Mesodermal cell (in vitro differentiated cells): ENCODE results near the gene E4F1.
"Not testable (repeated sequence)": the region's sequence is repeated elsewhere in the genome, so short reads cannot be mapped to it uniquely, and the experiment has no call there.

ENCODE experiments used
- H3K27ac ChIP-seq: 2 replicates; pipeline ENCODE4 v1.7.0; 2013; ENCODE audit warnings: mild to moderate bottlenecking, low read depth, low read length, moderate library complexity; ENCODE audit not compliant: severe bottlenecking
- H3K36me3 ChIP-seq: 2 replicates; pipeline ENCODE4 v1.7.1; 2013; ENCODE audit warnings: mild to moderate bottlenecking, low read length, moderate library complexity; ENCODE audit not compliant: control insufficient read depth, insufficient read depth
- H3K4me1 ChIP-seq: one replicate; pipeline ENCODE4 v1.7.1; 2013; ENCODE audit warnings: mild to moderate bottlenecking, low read length; ENCODE audit not compliant: insufficient read depth, control insufficient read depth, poor library complexity, severe bottlenecking
- H3K4me3 ChIP-seq: 2 replicates; pipeline ENCODE4 v1.7.0; 2013; ENCODE audit warnings: low read length, control low read depth, mild to moderate bottlenecking; ENCODE audit not compliant: insufficient read depth, poor library complexity, severe bottlenecking; ENCODE audit errors: extremely low read depth
- H3K9me3 ChIP-seq: 2 replicates; pipeline ENCODE4 v1.7.1; 2013; ENCODE audit warnings: mild to moderate bottlenecking, low read length, moderate library complexity; ENCODE audit not compliant: control insufficient read depth
- WGBS, 2 experiments: methylation state at CpG; one replicate each; pipeline ENCODE4 v1.1.5; 2013; ENCODE audit warnings: missing lambda C conversion rate in 2 of 2; ENCODE audit not compliant: insufficient coverage in 2 of 2; 5-methylcytosine and 5-hydroxymethylcytosine counted together

The E4F1 gene

DNA sequence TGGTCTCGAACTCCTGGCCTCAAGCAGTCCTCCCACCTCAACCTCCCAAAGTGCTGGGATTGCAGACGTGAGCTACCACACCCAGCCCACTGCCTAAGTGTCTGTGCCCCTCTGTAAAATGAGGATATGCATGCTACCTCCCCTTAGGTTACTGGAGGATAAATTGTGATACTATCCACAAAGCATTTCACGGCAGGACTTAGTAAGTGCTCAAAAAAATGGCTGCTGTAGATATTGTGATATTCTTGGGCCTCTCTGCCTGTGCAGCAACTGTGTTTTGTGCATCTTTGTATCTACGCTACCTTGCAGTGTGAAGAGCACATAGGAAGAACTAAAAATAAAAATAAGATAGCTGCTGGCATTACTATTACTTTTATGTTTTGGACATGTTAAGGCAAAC is 25.1 kb upstream of the E4F1 start:
- Histone ChIP-seq H3K4me3 (no peak overlapping the region), H3K27ac (no peak overlapping the region), H3K4me1 (peaks cover 8% of the 10 kb centered on the region), H3K9me3 (no peaks in the 10 kb centered on the region), H3K36me3 (no peaks in the 10 kb centered on the region)
- WGBS, 2 experiments = 85 to 89% methylated on average over 1 to 3 of the region's 4 CpGs

DNA sequence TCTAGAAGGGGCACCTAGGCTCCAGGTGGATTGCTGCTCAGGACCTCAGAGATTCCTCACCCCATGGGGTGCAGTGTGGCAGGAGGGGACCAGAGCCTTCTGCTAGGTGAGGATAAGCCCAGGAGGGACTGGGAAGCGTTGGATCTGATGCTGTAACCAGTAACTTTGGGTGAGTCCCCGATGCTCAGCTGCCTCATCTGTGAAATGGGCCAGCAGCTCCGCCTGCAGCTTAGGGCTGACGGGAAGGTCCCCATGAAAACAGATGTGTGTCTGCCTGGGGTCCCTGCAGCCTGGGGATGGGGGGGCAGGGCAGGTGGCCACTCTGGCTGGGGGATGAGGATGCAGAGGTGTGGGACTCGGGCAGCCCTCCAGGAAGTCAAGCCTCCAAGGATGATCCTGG is 24.3 kb upstream of the E4F1 start:
- Histone ChIP-seq H3K36me3 (no peaks in the 10 kb centered on the region), H3K27ac (no peak overlapping the region), H3K9me3 (no peaks in the 10 kb centered on the region), H3K4me3 (no peak overlapping the region), H3K4me1 (peaks cover 8% of the 10 kb centered on the region)
- WGBS, 2 experiments = 78 to 82% methylated on average over 5 of the region's 5 CpGs

DNA sequence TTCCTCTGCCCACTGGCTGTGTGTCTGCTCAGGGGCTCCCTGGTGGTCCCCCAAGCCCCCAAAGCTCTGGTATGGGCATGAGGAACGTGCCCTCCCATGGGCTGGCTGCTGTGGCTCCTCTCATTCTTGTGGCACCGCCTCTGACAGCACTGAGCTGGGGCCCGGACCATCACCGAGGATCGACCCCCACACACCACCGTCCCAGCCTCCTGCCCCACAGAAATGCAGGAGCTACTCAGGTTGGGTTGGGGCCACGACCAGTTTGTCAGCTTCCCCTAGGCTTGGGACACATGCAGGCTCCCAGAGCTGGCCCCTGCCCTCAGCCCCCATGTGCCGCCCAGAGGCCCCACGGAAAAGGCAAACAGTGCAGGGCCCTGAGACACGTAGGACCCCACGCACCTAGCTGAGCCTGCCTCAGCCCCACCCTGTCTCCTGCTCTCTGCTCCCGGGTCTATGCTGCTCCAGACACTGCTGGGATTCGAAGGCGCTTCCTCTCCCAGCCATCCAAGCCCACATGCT is 23.7 kb upstream of the E4F1 start:
- H3K4me3 ChIP-seq = no peak overlapping the region
- H3K27ac ChIP-seq = no peak overlapping the region
- no peaks in the 10 kb centered on the region for H3K36me3 ChIP-seq
- no peaks in the 10 kb centered on the region for H3K9me3 ChIP-seq
- peaks cover 9% of the 10 kb centered on the region for H3K4me1 ChIP-seq
- WGBS, 2 experiments = 71 to 76% methylated on average over 6 to 9 of the region's 14 CpGs

DNA sequence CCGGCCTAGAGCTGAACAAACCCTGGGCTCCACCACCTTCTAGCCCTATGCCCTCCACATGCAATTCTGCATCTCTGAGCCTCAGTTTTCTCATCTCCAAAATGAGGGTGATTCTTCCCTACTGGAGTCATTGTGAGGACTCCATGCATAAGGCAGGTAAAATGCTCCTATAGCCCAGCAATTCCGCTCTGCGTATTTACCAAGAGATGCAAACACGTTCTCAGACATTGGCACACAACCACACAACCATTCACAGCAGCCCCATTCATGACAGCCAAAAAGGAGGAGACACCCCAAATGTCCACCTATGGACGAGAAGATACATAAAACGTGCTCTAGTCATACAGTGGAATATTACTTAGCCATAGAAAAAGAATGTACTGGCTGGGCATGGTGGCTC is 23.1 kb upstream of the E4F1 start:
- 88% methylated on average over 3 of the region's 6 CpGs; no CpG with 5 or more reads in 1 of the 2 experiments for WGBS, 2 experiments
- Histone ChIP-seq H3K4me3 (no peak overlapping the region), H3K36me3 (no peaks in the 10 kb centered on the region), H3K27ac (no peak overlapping the region), H3K9me3 (no peaks in the 10 kb centered on the region), H3K4me1 (peaks cover 8% of the 10 kb centered on the region)

DNA sequence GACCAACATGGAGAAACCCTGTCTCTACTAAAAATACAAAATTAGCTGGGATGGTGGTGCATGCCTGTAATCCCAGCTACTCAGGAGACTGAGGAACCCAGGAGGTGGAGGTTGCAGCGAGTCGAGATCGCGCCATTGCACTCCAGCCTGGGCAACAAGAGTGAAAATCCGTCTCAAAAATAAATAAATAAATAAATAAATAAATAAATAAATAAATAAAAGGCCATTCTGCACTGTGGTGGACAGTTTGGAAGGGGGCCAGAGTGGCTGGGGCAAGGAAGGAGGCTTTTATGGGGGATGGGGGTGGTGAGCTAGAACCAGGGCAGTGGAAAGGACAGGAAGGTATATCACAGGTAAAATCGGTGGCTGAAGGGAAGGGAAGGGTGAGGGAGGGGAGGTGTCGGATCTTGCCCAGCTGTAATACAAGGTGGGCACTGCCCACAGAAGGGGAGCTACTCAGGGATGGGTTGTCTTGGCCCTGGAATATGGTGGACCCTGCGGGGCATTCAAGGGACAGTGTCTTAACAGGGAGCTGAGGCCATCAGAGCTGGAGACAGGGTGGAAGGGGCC is 20.2 kb upstream of the E4F1 start:
- H3K9me3 ChIP-seq, H3K4me1 ChIP-seq, H3K27ac ChIP-seq, H3K4me3 ChIP-seq: not testable (repeated sequence)
- peaks cover 16% of the 10 kb centered on the region for H3K36me3 ChIP-seq
- WGBS, 2 experiments = 96 to 97% methylated on average over 3 to 4 of the region's 8 CpGs

DNA sequence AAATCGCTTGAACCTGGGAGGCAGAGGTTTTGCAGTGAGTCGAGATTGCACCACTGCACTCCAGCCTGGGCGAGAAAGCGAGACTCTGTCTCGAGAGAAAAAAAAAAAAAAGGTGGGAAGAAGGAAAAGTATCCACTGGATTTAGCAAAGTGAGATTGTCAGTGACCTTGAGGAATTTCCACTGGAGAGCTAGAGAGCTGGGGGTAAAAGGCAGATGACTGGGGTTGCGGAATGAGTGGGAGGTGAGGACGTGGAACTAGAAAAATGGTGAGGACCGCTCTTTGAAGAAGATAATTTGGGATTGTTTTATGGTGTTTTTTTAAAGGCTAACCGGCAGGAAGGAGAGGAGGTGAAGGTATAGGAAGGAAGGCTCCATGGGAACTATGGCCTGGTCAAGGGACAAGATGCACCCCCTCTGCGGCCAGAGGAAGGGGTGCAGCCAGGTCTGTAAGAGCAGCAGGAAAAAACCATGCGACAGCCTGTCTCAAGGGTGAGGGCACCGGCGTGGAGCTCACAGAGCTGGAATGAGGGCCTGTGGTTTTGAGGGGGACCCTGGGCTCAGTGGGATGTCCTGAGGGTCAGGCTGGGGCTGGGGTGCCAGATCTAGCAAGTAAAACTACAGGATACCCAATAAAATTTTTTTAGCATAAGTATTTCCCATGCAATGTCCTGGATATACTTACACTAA is 18.8 kb upstream of the E4F1 start:
- peak overlapping the region; percentile 62 for H3K27ac ChIP-seq

DNA sequence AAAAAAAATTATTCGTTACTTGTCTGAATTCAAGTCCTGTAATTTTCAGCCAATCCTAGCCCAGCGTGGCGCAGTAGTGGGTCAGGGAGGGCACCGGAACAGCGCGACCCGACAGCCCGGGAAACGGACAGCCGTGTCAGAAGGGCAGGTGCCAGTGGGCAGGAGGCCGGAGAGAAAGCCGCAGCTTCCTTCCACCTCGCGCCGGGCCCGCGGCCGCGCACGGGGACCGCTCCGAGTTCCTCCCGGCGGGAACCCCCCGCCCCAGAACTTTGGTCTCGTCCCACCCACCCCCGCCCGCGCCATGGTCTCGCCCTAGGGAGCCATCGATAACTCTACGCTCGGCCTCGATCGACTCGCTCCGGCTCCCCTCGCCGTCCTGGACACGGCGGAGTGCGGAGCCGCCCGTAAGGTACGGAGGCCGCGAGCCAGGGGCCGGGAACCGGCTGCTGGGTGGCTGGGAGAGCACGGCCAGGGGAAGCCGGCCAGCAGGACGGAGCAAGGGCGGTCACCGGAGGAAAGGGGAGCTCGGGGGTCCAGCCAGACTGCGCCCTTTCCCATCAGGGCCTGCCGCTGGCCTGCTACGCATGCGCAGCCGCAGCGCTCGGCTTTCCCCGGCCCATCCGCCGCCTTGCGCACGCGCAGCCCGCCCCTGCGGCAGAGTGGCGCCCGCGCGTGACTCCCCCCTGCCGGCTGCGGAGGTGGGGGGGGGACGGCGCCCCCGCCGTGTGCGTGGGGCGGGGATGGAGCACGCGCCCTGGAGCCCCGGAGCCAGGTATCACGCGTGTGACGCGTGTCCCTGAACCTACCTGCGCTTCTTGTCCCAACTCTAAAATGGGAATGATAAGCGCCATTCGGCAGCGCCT is 18.1 kb upstream of the E4F1 start, which contains the start of gene MLST8:
MLST8 (plus strand) TSS at position 351 of the 863 bp plus-strand sequence. CDS start 632 bp downstream, outside the sequence.
- 0 to 1% methylated on average over 55 to 69 of the region's 93 CpGs for WGBS, 2 experiments
- Histone ChIP-seq H3K9me3 (no peaks in the 10 kb centered on the region), H3K4me1 (peaks cover 8% of the 10 kb centered on the region), H3K4me3 (peak within 1 kb of the TSS; percentile 69), H3K36me3 (peaks cover 35% of the 10 kb centered on the region), H3K27ac (peak within 1 kb of the TSS; percentile 62)

More for the DNA sequence above, 18.8 kb upstream of the E4F1 start:
- Histone ChIP-seq H3K4me3 (peak overlapping the region; percentile 69), H3K9me3 (no peaks in the 10 kb centered on the region), H3K36me3 (peaks cover 28% of the 10 kb centered on the region), H3K4me1 (peaks cover 8% of the 10 kb centered on the region)
- 71 to 76% methylated on average over 9 to 13 of the region's 13 CpGs for WGBS, 2 experiments

DNA sequence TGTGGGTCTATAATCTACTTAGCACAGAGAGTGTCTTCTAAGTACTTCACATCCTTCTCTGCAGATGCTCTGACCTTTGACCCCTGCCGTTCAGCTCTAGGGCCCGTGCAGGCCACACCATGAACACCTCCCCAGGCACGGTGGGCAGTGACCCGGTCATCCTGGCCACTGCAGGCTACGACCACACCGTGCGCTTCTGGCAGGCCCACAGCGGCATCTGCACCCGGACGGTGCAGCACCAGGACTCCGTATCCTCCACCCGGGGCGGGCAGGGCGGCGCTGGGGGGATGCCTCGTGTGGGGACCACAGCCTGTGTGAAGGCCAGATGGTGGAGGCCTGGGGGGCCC is 17.5 kb upstream of the E4F1 start:
- Histone ChIP-seq H3K9me3 (no peaks in the 10 kb centered on the region), H3K27ac (peak overlapping the region; percentile 57), H3K4me1 (peaks cover 8% of the 10 kb centered on the region), H3K4me3 (peak overlapping the region; percentile 69), H3K36me3 (peaks cover 39% of the 10 kb centered on the region)
- 28 to 33% methylated on average over 14 to 15 of the region's 16 CpGs for WGBS, 2 experiments

DNA sequence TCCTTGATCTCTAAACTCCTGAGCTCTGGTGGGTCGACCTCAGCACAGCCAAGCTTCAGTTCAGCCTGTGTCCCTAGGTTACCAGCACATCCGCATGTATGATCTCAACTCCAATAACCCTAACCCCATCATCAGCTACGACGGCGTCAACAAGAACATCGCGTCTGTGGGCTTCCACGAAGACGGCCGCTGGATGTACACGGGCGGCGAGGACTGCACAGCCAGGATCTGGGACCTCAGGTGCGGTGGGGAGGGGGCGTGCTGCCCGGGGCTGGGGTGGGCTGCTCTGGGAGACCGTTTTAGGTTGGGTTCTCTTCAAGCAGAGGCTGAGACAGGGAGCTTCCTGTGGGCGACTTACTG is 17.0 kb upstream of the E4F1 start:
- H3K4me3 ChIP-seq = peak overlapping the region; percentile 69
- H3K4me1 ChIP-seq = peaks cover 8% of the 10 kb centered on the region
- H3K36me3 ChIP-seq = peaks cover 39% of the 10 kb centered on the region
- H3K27ac ChIP-seq = no peak overlapping the region
- H3K9me3 ChIP-seq = no peaks in the 10 kb centered on the region
- WGBS, 2 experiments = 94 to 96% methylated on average over 6 to 18 of the region's 18 CpGs

DNA sequence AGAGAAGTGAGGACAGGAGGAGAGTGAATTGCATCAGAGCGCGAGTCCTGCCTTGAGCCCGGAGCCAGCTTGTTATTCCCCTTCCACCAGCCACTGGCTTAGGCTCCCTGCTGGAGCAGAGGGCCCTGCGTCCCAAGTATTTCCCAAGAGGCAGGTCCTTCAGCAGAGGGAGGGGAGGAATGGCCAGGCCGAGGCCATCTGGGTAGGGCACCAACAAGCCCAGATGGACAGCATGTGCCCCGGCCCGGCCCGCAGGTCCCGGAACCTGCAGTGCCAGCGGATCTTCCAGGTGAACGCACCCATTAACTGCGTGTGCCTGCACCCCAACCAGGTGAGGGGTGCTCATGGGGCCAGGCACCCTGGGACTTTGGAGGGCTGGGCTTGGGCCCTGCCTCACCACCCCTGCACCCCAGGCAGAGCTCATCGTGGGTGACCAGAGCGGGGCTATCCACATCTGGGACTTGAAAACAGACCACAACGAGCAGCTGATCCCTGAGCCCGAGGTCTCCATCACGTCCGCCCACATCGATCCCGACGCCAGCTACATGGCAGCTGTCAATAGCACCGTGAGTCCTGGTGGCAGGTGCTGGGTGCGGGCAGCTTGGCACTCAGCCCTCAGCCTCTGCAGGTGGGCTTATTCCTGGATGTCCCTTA is 16.5 kb upstream of the E4F1 start:
- Histone ChIP-seq H3K27ac (no peak overlapping the region), H3K4me3 (no peak overlapping the region), H3K4me1 (peaks cover 8% of the 10 kb centered on the region), H3K36me3 (peaks cover 42% of the 10 kb centered on the region), H3K9me3 (no peaks in the 10 kb centered on the region)
- 97 to 98% methylated on average over 20 to 23 of the region's 23 CpGs for WGBS, 2 experiments
